Amygdala (tissue), 56 donors: ENCODE data around the gene KMT2D.

ENCODE experiments used
- DNase-seq, 56 donors: peaks; one replicate each; lab custom pipeline; 2025; lab: John Stamatoyannopoulos, UW

KMT2D gene

DNA sequence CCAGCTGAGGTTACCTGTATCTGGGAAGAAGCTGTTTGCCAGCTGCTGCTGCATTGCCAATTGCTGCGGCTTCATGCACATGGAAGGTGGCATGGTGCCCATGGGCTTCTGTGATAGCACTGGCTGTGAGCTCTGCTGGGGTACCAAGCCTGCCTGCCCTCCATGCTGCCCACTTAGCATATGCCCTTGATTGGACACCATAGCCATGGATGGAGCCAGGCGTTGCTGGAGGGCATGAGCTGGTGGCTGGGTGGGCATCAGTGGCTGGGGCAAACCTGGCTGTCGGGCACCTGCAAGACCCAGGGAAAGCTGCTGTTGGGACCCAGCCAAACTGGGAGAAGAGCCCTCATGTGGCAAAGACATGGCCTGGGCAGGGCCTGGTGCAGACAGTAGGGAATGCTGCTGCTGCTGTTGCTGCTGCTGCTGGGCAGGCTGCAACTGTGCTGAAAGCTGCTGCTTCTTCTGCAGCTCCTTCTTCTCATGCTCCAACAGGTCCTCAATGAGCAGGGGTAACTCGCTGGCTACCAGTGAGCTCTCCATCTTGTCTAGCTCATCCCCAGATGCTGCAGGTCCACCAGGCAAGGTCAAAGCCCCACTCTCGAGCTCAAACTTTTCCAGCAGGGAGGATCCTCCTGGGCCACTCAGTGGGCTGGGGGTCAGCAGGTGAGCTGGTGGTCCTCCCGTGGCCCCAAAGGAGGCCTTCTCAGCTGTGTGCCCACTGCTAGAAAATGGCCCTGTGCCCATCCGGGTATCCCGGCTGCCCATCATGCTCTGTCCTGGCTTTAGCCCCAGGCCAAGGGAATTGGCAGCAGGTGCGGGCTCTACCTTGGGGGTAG is 23.3 kb downstream of the KMT2D start:
- DNase-seq = no peak

DNA sequence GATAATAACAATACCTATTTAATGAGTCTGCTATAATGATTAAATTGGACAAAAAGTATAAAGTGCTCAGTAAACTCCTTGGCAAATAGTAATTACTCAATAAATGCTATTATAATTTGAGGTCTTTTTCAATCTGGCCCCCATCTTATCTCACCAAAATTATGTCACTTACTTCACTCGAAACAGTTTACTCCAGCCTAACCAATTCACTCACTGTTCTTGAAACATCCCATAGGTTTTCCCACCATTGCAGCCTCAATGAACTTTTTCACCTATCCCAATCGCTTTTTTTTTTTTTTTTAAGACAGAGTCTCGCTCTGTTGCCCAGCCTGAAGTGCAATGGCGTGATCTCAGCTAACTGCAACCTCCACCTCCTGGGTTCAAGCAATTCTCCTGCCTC is 24.6 kb downstream of the KMT2D start:
- no peak for DNase-seq

DNA sequence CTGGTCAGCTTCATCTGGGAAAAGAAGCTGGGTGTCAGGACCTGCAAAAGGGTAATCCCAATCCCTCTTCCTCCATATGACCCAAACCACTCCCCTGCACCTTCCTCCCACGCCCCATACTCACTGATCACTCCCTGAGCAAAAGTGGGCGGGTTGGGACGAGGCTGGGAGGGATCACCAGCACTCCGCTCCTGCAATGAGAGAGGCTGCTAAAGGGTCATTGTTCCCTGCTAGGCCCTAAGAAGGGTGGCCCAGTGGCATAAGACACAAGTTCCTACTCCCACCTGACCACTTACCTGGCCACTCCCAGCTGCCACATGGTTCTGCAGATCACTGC is 26.3 kb downstream of the KMT2D start:
- no peak for DNase-seq

GRCh38 chr12:49033611-49034285 is 26.8 kb downstream of the KMT2D start:
- DNase-seq = peak in 7 of 56 donors; percentile 20 to 44 (median 26)

DNA sequence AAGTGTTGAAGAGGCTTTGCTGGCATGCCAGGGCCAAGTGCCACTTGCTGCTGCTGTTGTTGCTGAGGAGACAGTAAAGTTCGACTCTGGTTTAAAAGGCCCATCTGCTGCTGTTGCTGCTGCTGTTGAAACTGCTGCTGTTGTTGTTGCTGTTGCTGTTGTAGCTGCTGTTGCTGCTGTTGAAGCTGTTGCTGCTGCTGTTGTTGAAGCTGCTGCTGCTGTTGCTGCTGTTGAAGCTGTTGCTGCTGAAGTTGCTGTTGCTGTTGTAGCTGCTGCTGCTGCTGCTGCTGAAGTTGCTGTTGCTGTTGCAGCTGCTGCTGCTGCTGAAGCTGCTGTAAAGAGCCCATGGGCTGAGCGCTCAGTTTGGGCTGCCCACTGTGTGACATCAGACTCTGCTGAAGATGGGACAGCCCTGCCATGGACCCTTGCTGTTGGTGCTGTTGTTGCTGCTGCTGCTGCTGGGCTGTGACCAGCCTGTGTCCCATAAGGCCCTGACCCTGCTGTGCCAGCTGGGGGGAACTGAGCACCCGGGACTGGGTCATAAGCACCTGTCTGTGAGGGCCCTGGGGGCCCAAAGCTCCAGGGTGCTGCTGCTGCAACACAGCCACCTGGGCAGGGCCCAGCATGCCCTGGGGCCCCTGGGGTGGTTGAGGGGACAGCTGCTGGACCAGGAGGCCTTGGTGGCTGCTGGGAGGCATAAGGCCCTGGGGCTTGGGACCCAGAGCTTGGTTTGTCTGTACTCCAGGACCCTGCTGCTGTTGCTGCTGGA is 27.7 kb downstream of the KMT2D start:
- no peak for DNase-seq

- DNase-seq = no peak
Measured at GRCh38 chr12:49032276-49032675, 28.3 kb downstream of the KMT2D start.

DNA sequence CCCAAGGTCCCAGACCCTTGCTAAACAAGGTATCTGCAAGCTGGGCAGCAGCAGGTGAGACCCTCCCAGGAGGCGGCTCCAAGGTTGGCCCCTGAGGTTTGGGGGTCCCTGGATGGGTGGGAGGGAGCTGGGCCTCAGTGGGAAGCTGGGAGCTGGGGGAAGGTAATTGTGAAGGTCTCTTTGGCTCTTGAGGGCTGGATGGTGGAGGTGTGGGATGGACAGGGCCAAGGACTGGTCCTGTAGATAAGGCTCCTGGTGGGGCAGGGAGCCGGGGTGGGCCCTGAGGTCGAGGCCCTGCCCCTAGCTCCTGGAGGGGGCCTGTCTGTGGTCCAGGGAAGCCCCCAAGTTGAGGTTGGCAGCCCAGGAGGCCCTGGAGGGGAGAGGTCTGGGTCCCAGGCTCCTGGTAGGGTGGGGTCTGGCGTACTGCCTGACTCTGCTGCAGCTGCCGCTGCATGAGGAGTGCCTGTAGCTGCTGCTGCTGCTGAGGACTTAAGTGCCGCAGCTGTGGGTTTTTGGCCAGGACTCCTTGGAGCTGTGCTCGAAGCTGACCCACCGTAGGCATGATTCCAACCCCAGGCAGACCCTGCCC is 28.9 kb downstream of the KMT2D start:
- no peak for DNase-seq

- no peak for DNase-seq
Measured at GRCh38 chr12:49030714-49031572, 29.7 kb downstream of the KMT2D start.

- DNase-seq = no peak
Measured at GRCh38 chr12:49030119-49030518, 30.5 kb downstream of the KMT2D start.

GRCh38 chr12:49028666-49029275 is 31.8 kb downstream of the KMT2D start:
- no peak for DNase-seq

GRCh38 chr12:49027846-49028555 is 32.6 kb downstream of the KMT2D start:
- DNase-seq = no peak

GRCh38 chr12:49026678-49027480 is 33.7 kb downstream of the KMT2D start:
- DNase-seq = no peak

- DNase-seq = no peak
Measured at GRCh38 chr12:49026101-49026500, 34.5 kb downstream of the KMT2D start.

DNA sequence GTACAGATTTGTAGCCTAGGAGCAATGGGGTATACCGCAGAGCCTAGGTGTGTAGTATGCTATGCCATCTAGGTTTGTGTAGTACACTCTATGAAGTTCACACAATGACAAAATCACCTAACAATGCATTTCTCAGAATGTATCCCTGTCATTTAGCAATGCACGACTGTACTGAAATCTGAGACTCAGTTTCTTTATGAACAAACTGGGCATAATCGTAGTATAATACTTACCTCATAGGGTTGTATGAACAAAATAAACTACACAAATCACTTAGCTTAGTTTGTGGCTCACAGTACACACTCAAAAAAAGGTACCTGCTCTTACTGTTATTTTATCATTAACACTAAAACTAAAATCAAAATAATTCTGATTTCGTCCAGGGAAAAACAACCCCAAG is 35.1 kb downstream of the KMT2D start:
- DNase-seq = no peak

DNA sequence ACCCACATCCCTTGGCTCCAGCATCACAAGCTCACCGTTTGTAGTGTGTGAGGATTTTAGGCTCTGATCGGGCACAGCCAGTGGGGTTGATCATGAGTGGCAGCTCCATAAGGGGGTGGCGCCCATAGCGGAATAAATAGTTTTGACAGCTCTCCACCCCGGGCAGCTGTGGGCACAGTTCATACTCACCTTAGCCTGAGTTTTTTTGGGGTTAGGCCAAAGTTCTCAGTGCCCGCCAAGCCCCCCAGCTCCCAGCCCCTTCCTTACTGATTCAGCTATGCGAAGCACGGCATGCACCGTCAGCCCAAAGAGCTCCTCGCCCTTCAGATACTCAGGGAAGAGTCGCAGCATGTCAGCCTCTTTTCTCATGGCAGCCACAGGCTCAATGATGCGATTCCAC is 36.1 kb downstream of the KMT2D start:
- DNase-seq = no peak

- DNase-seq = no peak
Measured at GRCh38 chr12:49023812-49024211, 36.8 kb downstream of the KMT2D start.

DNA sequence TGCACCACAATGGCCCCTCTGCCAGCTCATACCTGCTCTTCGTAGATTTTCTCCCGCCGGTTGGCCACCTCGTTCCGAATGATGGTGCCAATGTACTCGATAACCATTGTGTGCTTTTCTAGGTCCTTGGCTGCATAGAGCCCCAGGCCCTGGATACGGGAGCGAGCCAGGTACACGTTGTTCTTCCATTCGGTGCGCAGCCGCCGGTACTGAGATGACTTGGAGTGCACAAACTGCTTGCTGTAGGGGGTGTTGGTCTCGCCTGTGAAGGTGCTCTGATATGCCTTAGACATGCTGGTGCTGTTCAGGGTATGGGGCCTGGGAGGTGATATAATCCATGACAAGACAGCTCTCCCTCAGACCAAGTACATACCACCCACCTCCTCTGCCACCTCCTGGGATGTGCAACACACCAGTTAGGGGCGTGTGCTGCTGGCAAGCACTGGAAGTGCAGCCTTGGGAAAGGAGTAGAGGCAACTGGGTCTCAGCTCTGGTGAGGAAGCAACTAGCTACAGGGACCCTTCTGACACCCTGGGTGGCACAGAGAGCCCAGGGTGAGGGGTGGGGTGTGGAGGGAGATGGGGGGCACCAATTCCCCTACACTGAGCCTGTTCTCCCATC is 37.9 kb downstream of the KMT2D start:
- DNase-seq = no peak
